Measurements from ENCODE around the gene LHX1.

DNA sequence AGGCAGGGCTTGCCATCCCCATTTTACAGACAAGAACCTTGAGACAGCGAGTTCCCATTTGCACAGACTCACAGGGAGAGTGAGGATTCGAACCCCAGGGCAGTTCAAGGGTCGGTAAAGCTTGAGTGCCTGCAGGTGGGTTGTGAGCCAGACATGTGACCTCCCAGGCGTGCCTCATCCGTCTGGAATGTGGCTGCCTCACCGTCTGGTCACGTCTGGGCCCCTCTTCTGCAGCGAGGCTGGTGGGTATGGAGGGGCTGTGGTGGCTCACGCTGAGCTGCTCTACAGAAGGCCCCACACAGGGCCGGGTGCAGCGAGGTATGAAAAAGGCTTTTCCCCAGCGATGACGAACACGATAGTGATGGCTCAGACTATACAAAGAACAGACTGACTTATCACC, 35.8 kb upstream of the LHX1 start:
- TF ChIP-seq, protein P1, sequence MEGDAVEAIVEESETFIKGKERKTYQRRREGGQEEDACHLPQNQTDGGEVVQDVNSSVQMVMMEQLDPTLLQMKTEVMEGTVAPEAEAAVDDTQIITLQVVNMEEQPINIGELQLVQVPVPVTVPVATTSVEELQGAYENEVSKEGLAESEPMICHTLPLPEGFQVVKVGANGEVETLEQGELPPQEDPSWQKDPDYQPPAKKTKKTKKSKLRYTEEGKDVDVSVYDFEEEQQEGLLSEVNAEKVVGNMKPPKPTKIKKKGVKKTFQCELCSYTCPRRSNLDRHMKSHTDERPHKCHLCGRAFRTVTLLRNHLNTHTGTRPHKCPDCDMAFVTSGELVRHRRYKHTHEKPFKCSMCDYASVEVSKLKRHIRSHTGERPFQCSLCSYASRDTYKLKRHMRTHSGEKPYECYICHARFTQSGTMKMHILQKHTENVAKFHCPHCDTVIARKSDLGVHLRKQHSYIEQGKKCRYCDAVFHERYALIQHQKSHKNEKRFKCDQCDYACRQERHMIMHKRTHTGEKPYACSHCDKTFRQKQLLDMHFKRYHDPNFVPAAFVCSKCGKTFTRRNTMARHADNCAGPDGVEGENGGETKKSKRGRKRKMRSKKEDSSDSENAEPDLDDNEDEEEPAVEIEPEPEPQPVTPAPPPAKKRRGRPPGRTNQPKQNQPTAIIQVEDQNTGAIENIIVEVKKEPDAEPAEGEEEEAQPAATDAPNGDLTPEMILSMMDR (IDR thresholded peaks at IDR 0.05) = no peak
- TF ChIP-seq POLR2AphosphoS5 (IDR thresholded peaks at IDR 0.05) (no peak), EP300 (IDR thresholded peaks at IDR 0.05) (no peak), POLR2A (IDR thresholded peaks at IDR 0.05) (no peak)
